Astrocyte (in vitro differentiated cells and primary cell): Measurements from ENCODE around the gene APLNR.

ENCODE experiments used
- CTCF ChIP-seq: IDR thresholded peaks from 2 replicates; pipeline ENCODE4 v1.5.1; 2011; ENCODE audit warnings: low read depth, mild to moderate bottlenecking, inconsistent platforms, low read length, moderate library complexity; ENCODE audit not compliant: insufficient read depth
- EZH2 ChIP-seq: IDR thresholded peaks from 2 replicates; pipeline ENCODE4 v1.6.1; 2012; ENCODE audit warnings: mild to moderate bottlenecking, low read length, inconsistent platforms; ENCODE audit not compliant: insufficient read depth

- TF ChIP-seq CTCF (no peak), EZH2 (no peak)
Observed at GRCh38 chr11:57205041-57205641, 31.9 kb downstream of the APLNR start.
